GM21723 (cell line): ENCODE measurements around the gene CIAO2A.

Experiments
- ATAC-seq: cut with Tn5 transposase; IDR thresholded peaks from one replicate; pipeline ENCODE4 v1.9.1; 2021; ENCODE audit warnings: mild to moderate bottlenecking, moderate library complexity; ENCODE audit not compliant: unreplicated experiment

The CIAO2A gene

DNA sequence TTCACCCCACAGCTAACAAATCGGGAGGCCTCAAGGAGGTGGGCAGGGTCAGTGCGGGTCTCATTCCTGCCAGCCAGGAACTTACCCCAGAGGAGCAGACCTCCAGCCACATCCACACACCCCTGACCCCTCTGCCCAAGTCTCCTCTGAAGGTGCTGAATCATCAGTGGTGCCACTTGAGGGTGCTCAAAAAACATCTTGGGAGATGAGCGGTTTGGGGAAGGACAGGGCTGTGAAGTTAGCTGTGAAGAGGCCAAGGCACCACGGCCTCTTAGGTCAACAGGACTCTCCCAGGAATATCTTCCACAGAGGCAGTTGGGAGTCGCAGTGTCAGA is 48.6 kb downstream of the CIAO2A start:
- no peak for ATAC-seq

DNA sequence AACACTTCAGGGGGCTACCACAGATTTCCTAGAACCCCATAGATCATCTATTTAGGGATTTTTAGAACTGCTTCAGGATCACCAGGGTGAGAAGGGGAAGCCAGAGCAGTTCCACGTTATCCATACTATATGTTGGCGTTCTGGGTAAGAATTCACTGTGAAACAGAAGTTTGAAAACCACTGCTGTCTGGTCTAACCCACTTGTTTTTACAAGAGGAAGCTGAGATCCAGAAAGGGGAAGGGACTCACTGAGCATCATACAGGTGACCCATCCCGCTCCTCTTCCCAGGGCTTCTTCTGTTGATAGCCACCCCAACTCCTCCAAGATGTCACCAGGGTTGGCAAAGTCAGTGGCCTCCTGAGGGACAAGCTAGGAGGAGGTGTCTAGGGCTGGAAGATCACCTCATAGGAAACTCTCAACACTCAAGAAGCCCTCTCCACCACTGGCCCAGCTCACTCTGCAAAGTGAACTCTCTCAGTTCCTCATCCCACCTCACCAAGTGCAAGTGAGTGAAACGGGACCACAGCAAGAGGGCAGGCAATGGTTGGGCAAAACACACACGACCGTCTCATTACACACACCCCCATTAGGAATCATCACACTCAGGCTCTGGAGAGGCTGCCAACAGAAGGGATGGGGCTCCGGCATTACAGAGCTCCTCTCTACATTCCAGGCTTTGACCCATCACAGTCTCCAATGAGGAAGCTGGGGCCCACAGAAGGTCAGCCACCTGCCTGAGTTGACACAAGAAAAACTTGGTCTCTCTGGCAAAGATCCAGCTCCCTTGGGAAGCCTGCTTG is 49.1 kb downstream of the CIAO2A start:
- peak; percentile 58 for ATAC-seq

DNA sequence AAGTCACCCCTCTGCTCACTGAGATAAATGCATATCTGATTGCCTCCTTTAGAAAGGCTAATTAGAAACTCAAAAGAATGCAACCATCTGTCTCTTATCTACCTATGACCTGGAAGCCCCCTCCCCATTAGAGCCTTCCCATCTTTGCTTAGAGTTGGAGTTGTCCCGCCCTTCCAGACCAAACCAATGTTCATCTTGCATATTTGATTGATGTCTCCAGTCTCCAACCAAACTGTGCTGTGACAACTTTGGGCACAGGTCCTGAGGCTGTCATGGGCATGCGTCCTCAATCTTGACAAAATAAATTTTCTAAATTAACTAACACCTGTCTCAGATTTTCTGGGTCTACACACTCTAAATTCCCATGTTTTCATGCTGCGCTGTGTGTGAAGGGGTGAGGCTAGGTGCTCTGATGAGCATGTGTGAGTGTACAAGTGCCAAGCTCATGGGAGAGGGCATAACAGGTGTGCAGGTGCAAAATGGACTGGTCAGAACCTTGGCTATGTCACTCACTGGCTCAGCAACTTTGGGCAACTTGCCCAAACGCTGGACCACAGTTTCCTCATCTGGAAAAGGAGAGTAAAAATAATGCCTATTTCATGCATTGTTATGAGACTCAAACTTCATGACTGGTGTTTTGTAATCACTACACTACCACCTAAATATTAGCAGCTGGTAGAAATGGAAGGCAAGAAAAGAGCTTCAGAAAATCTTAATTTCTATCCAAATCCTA is 54.6 kb downstream of the CIAO2A start:
- no peak for ATAC-seq

DNA sequence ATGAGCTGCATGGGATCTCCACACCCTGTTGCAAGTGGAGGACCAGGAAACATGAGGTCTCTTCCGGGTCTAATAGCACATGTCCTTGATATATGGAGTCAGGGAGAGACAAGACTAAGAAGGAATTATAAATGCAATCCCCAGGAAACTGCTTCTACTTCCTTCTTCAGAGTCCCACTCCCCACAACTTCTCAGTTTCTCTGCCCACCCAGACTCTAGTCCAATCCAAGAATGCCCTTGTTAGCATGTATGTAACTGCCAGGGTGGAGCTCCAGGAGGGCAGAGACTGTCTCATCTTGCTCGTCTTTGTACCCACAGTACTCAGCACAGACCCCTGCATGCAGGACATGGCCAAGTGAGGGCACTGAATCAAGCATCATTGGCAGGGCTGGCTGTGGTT is 55.7 kb downstream of the CIAO2A start:
- no peak for ATAC-seq

DNA sequence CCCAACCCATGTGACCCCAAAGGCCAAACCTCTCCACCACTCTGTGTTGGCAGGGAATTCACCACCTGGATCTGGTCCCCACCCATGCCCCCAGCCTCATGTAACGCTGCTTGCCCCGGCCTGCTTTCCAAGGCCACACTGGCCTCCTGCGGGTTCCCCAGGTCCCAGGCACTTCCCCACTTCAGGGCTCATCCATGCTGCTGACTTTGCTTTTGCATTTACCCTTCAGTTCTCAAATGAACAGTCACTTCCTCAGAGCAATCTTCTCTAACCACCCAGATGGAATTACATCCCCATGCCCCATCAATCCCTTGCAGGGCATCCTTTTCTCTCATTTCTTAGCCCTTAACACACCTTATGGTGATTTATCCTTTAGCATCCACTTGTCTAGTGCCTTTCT is 56.5 kb downstream of the CIAO2A start:
- ATAC-seq, result no peak

DNA sequence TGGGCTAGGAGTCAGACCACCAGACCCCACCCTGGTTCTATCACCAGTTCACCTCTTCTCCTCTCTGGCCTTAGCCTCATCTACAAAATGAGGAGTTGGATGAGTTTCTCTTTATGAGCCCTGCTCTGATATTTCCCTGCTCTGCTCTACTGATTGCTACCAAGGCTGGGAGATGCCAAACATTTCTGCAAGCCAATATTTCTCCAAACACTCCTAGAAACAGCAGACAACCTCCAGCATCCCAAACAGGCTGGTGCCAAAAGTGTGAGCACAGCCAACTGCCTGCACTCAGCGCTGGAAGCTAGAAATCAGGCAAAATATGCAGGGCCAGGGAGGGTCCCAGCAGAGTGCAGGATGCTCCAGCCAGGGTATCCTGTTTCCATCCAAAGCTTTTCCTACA is 58.1 kb downstream of the CIAO2A start:
- no peak for ATAC-seq

DNA sequence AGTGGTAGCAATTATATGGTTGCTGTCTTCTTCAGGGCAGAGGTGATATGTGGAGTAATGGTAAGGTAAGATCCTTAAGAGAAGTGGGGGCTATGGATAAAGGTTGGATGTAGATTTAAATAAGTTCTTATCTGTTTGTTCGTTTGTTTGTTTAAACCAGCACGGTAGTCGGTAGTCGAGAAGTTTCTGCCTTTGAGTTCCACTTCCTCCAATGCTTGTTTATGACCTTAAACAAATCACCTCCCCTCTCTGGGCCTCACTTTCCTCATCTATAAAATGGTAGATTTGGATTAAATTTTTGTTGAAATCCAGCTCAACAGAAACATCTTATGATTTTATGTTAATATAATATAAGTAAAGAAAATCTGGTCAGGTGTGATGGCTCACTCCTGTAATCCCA is 59.1 kb downstream of the CIAO2A start:
- no peak for ATAC-seq

DNA sequence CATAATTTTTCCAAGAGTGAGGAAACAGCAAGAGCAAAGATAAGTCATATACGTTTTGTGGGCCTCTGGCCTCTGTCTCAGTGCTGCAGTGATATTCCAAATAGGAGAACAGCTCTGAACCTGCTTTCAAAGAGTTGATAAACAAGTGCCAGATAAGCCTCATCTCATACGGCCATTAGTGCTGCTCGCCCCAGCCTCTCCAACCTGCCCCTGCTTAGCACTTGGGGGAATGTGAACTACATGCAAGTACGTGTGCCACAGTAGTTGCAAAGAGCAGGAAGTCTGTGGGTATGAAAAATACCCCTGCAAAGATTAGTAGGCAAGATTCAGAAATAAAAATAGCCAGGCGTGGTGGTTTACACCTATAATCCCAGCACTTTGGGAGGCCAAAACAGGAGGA is 61.3 kb downstream of the CIAO2A start:
- no peak for ATAC-seq

DNA sequence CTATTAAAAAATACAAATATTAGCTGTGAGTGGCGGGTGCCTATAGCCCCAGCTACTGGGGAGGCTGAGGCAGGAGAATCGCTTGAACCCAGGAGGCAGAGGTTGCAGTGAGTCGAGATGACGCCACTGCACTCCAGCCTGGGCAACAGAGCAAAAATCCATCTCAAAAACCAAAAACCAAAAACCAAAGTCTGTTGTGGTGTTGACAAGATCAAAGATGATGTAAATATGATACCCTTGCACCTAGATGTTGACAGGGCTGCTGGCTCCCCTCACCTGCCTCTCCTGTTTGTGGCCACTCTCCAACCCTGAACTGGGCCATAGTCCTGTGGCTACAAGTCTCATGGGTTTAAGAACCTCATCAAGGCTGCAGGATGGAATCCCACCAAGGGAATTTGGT is 63.5 kb downstream of the CIAO2A start:
- no peak for ATAC-seq

DNA sequence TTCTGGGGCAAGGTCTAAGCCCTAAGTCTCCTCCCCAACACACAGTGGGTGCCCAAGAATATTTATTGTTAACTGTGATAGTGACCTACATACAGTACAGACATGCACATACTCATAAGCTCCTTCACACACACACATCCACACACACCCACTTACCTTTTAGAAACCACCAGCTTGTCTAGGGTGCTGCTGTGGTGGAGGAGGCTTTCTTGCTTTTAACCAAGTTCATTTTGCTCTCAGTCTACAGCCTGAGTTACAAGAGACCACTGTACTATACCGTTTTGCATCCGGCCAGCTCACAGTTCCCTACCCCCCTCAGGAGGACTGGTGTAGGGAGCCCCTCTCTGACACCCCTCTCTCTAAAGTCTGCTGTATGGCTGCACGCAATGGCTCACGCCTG is 64.0 kb downstream of the CIAO2A start:
- ATAC-seq, result no peak

DNA sequence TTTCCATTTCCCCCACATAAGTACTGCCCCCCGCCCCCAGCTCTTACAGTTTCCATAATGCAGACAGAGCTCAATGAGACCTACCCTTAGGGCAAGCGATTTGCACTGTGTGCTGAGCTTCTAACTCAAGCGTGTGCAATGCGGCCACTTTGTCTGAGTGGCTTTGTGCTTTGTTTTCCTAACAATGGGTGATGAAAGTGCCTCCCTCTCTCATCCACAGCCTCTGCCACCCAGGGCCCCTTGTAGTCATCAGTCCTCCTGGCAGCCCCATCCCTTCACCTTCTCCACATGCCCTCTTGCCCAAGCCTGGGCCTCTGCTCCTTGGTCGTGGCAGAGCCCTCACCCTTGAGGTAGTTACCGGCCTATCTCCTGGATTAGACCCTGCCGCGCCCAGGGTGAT is 64.5 kb downstream of the CIAO2A start:
- ATAC-seq, result no peak

DNA sequence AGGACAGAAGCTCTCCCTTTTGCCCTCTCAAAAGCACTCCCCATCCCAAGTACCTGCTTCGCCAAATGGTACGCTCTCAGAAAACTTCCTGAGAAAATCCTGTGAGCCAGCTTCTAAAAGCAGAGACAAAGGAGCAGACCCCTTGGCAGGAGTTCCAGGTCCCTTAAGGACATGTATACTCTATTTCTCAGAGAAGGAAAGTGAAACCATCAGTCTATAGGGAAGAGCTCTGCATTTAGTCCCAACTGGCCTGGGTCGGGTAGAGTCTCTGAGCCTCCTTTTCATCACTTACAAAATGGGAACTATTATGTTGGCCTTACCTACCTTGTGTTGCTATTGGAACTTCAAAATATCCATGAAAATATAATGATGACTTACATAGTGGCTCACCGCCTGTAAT is 67.0 kb downstream of the CIAO2A start:
- no peak for ATAC-seq

DNA sequence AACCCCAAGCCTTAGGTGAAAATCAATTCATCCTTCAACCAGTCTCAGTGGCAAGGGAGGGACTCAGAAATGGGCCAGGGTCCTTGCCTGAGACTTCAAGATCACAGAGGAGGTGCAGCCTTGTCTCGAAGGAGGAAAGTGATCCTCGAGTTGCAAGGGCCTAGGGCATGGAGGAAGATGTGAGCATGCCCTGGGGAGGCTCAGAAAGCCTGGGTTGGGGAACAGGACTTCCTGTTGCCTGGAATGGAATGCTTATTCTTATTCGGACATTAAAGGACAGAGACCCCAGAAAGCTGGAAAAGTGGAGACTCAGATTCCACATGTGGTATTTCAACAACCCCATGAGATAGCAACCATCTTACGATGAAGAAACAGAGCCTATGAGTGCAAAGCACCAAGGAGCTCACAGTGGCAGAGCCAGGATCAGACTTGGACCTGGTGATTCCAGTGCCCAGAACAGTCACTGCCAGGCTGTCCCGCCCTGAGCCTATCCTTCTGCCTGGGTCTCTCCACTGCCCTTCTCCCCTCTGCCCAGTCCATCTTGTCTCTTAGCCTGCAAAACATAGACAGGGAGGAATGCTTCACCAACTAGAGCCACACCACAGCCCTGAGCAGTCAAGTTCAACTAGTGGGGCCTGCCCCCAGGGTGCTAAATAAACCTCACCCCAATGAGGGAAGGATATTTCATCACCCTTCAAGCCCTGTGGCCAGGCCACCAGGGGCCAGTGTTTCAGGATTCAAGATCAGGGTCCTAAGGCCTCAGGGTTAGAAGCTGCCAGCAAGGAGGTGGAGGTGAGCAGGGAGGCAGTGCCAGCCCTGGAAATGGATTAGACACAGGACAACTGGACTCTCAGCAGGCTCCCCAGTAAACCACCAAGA is 69.2 kb downstream of the CIAO2A start:
- no peak for ATAC-seq

DNA sequence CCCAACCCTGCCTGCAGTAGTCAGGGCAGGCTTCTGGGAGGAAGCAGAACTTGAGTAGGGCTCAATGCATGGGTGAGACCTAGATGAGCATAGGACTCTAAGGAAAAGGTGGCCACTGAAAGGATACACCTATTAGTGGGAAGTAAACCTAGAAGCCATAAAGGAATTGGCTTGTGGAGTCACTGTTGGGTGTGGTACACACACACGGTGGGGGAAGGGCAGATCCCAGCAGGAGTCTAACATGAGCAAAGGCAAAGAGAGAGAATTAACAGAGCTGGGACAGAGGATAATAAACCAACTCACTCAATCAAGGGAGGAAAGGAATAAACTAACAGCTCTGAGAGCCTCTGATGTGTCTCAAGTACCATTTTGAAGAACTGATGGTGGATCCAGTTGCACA is 70.4 kb downstream of the CIAO2A start:
- ATAC-seq, result no peak

DNA sequence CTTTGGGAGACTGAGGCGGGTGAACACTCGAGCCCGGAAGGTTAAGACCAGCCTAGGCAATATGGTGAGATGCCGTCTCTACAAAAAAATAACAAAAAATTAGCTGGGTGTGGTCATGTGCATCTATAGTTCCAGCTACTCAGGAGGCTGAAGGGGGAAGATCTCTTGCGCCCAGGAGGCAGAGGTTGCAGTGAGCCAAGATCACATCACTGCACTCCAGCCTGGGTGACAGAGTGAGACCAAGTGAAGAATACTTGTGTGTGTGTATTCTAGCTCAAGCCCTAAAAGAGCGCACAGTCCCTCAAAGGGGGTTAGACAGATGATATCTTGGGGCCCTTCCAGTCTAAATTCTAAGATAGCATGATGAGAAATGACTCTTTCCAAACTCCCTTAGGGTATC is 71.1 kb downstream of the CIAO2A start:
- no peak for ATAC-seq
